Transverse colon (tissue), 4 donors: ENCODE results near the gene KLK11.

Source experiments
- CTCF ChIP-seq, 5 experiments: fragments of 200-600 bp in 3 of 5; fragments of 450-650 bp in 2 of 5; sonication (generic) in 3 of 5; IDR thresholded peaks; 1 replicate in 2 of 5; 2 replicates in 3 of 5; pipeline ENCODE4 v1.5.1; 2016 to 2017; ENCODE audit warnings: antibody characterized with exemption in 5 of 5, inconsistent platforms in 3 of 5, mild to moderate bottlenecking in 2 of 5, moderate library complexity in 1 of 5
- EP300 ChIP-seq: sonication (generic); formaldehyde crosslinking; IDR thresholded peaks from one replicate; pipeline ENCODE4 v1.6.1; 2017; ENCODE audit warnings: antibody characterized with exemption, low read depth
- POLR2AphosphoS5 ChIP-seq, 3 donors: sonication (generic); formaldehyde crosslinking; IDR thresholded peaks; one replicate each; pipeline ENCODE4 v1.6.1; 2016; ENCODE audit warnings: antibody characterized with exemption in 3 of 3

GRCh38 chr19:51016798-51017683 is 9.4 kb downstream of the KLK11 start:
- TF ChIP-seq CTCF (IDR thresholded peaks at IDR 0.05) (peak; percentile 50 to 74 (median 62)), EP300 (no peak), POLR2AphosphoS5 (IDR thresholded peaks at IDR 0.05) (no peak)
